Bronchial epithelial cell (primary cell): ENCODE data around the gene EFCAB8. TPM values are rescaled to one million over a fixed set of nuclear protein-coding genes. Genes with fewer than 3 reads are reported as not detected.

ENCODE experiments used
- DNase-seq: peaks from one replicate; pipeline ENCODE4 v3.0.0-alpha.2; 2010; ENCODE audit warnings: low read depth
- FAIRE-seq: peaks from 2 replicates; lab custom pipeline; 2011; peaks lifted over from hg19 to GRCh38; lab: Jason Lieb, UNC
- H3K27me3 ChIP-seq: 2 replicates; pipeline ENCODE4 v1.5.1; 2011; ENCODE audit warnings: low read length; ENCODE audit not compliant: control insufficient read depth, insufficient read depth
- H3K36me3 ChIP-seq: 2 replicates; pipeline ENCODE4 v1.5.1; 2011; ENCODE audit warnings: low read length; ENCODE audit not compliant: control insufficient read depth, insufficient read depth
- H3K4me3 ChIP-seq: 2 replicates; pipeline ENCODE4 v1.5.1; 2011; ENCODE audit warnings: mild to moderate bottlenecking, low read depth, low read length, control low read depth
- CTCF ChIP-seq: IDR thresholded peaks from 2 replicates; pipeline ENCODE4 v1.5.1; 2011; ENCODE audit warnings: mild to moderate bottlenecking, moderate library complexity, low read length, control low read depth, inconsistent platforms; ENCODE audit not compliant: insufficient read depth, severe bottlenecking
- total RNA-seq: library from RNA; depleted of rRNA; stranded (reverse); fragments of >200 nt; gene quantifications from 2 replicates; pipeline ENCODE4 v1.2.1, GENCODE V29; 2014

EFCAB8 gene
- total RNA-seq, 1 donor from 2014 or later = under 0.01 TPM

GRCh38 chr20:32829311-32830005, 29.3 kb upstream of the EFCAB8 start:
- TF ChIP-seq CTCF = no peak
- DNase-seq = no peak
- peaks cover 6% of the 10 kb centered on the region for H3K36me3 ChIP-seq
- H3K27me3 ChIP-seq = no peaks in the 10 kb centered on the region
- H3K4me3 ChIP-seq = no peak overlapping the region
- no peak for FAIRE-seq

- no peak for TF ChIP-seq CTCF
- Histone ChIP-seq H3K27me3 (no peaks in the 10 kb centered on the region), H3K36me3 (peaks cover 7% of the 10 kb centered on the region), H3K4me3 (no peak overlapping the region)
- FAIRE-seq (no peak), DNase-seq (no peak)
Measured at GRCh38 chr20:32830437-32830836, 28.3 kb upstream of the EFCAB8 start.

- Histone ChIP-seq H3K4me3 (no peak overlapping the region), H3K27me3 (no peaks in the 10 kb centered on the region), H3K36me3 (peaks cover 9% of the 10 kb centered on the region)
- FAIRE-seq (no peak), DNase-seq (no peak)
- no peak for TF ChIP-seq CTCF
Measured at GRCh38 chr20:32831982-32832381, 26.7 kb upstream of the EFCAB8 start.

GRCh38 chr20:32832664-32833063, 26.1 kb upstream of the EFCAB8 start:
- no peak for FAIRE-seq
- no peak for TF ChIP-seq CTCF
- H3K4me3 ChIP-seq = no peak overlapping the region
- no peak for DNase-seq
- H3K27me3 ChIP-seq = no peaks in the 10 kb centered on the region
- peaks cover 12% of the 10 kb centered on the region for H3K36me3 ChIP-seq

- Histone ChIP-seq H3K4me3 (no peak overlapping the region), H3K36me3 (peaks cover 16% of the 10 kb centered on the region), H3K27me3 (no peaks in the 10 kb centered on the region)
- TF ChIP-seq CTCF = no peak
- DNase-seq (no peak), FAIRE-seq (no peak)
Measured at GRCh38 chr20:32834972-32835371, 23.8 kb upstream of the EFCAB8 start.

GRCh38 chr20:32837157-32837556, 21.6 kb upstream of the EFCAB8 start:
- Histone ChIP-seq H3K4me3 (no peak overlapping the region), H3K27me3 (no peaks in the 10 kb centered on the region), H3K36me3 (peaks cover 19% of the 10 kb centered on the region)
- no peak for FAIRE-seq
- DNase-seq = no peak
- no peak for TF ChIP-seq CTCF
